HG03432 (cell line): ENCODE data around the gene ESR1.
"Not testable (repeated sequence)": the region's sequence is repeated elsewhere in the genome, so short reads cannot be mapped to it uniquely, and the experiment has no call there.

Experiments
- ATAC-seq: cut with Tn5 transposase; IDR thresholded peaks from one replicate; pipeline ENCODE4 v1.9.1; 2021; ENCODE audit warnings: mild to moderate bottlenecking, moderate library complexity; ENCODE audit not compliant: unreplicated experiment

ESR1 gene

GRCh38 chr6:151811081-151811480 lies 3.6 kb downstream of the ESR1 start:
- no peak for ATAC-seq

- no peak for ATAC-seq
Measured at GRCh38 chr6:151813858-151814257, 6.4 kb downstream of the ESR1 start.

GRCh38 chr6:151814614-151815013 lies 7.1 kb downstream of the ESR1 start:
- ATAC-seq, result no peak

- ATAC-seq, result peak; percentile 99
Measured at GRCh38 chr6:151822252-151823111, 15.0 kb downstream of the ESR1 start.

- ATAC-seq, result no peak
Measured at GRCh38 chr6:151826517-151827142, 19.1 kb downstream of the ESR1 start.

- ATAC-seq, result no peak
Measured at GRCh38 chr6:151832710-151833109, 25.2 kb downstream of the ESR1 start.

- no peak for ATAC-seq
Measured at GRCh38 chr6:151835396-151835795, 27.9 kb downstream of the ESR1 start.

GRCh38 chr6:151837223-151837622 lies 29.7 kb downstream of the ESR1 start:
- ATAC-seq, result no peak

- ATAC-seq, result no peak
Measured at GRCh38 chr6:151842816-151843215, 35.3 kb downstream of the ESR1 start.

GRCh38 chr6:151847064-151847463 lies 39.6 kb downstream of the ESR1 start:
- no peak for ATAC-seq

- no peak for ATAC-seq
Measured at GRCh38 chr6:151850479-151851003, 43.1 kb downstream of the ESR1 start.

- ATAC-seq, result no peak
Measured at GRCh38 chr6:151858294-151858693, 50.8 kb downstream of the ESR1 start.

- no peak for ATAC-seq
Measured at GRCh38 chr6:151862461-151862860, 55.0 kb downstream of the ESR1 start.

- ATAC-seq, result not testable (repeated sequence)
Measured at GRCh38 chr6:151867361-151867869, 59.9 kb downstream of the ESR1 start.

GRCh38 chr6:151869345-151869744 lies 61.9 kb downstream of the ESR1 start:
- ATAC-seq, result no peak

GRCh38 chr6:151869787-151870186 lies 62.3 kb downstream of the ESR1 start:
- ATAC-seq, result no peak

GRCh38 chr6:151870375-151870774 lies 62.9 kb downstream of the ESR1 start:
- no peak for ATAC-seq

- no peak for ATAC-seq
Measured at GRCh38 chr6:151875524-151875923, 68.0 kb downstream of the ESR1 start.

GRCh38 chr6:151876122-151876521 lies 68.6 kb downstream of the ESR1 start:
- ATAC-seq, result no peak

GRCh38 chr6:151877458-151877857 lies 70.0 kb downstream of the ESR1 start:
- ATAC-seq, result no peak

- no peak for ATAC-seq
Measured at GRCh38 chr6:151881231-151881630, 73.7 kb downstream of the ESR1 start.

GRCh38 chr6:151882206-151882605 lies 74.7 kb downstream of the ESR1 start:
- no peak for ATAC-seq
